Tibial nerve (tissue), 4 donors: ENCODE measurements around the gene NBEA. TPM values are rescaled to one million over a fixed set of nuclear protein-coding genes. Genes with fewer than 3 reads are reported as not detected.

ENCODE experiments used
- DNase-seq, 2 donors: peaks; one replicate each; pipeline ENCODE4 v3.0.0-alpha.2; 2019; ENCODE audit warnings: low spot score in 2 of 2
- H3K27ac ChIP-seq, 4 donors: fragments of 200-600 bp; sonication (generic) in 3 of 4; one replicate each; pipeline ENCODE4 v1.5.1; 2017 to 2019; ENCODE audit warnings: mild to moderate bottlenecking in 1 of 4
- H3K27me3 ChIP-seq, 2 donors: fragments of 200-600 bp; sonication (generic) in 1 of 2; one replicate each; pipeline versions ENCODE4 v1.5.1 to v1.6.0; 2017 to 2019
- H3K36me3 ChIP-seq, 3 donors: fragments of 200-600 bp; sonication (generic); one replicate each; pipeline ENCODE4 v1.5.1; 2018 to 2019
- H3K4me1 ChIP-seq, 4 donors: fragments of 200-600 bp; sonication (generic) in 3 of 4; one replicate each; pipeline ENCODE4 v1.5.1; 2017 to 2019
- H3K4me3 ChIP-seq, 4 donors: fragments of 200-600 bp; sonication (generic) in 3 of 4; one replicate each; pipeline ENCODE4 v1.5.1; 2017 to 2019; ENCODE audit warnings: mild to moderate bottlenecking in 1 of 4, moderate library complexity in 1 of 4
- H3K9me3 ChIP-seq, 4 donors: fragments of 200-600 bp; sonication (generic) in 3 of 4; one replicate each; pipeline ENCODE4 v1.5.1; 2017 to 2019
- CTCF ChIP-seq, 5 experiments: fragments of 200-600 bp in 3 of 5; fragments of 450-650 bp in 2 of 5; sonication (generic) in 3 of 5; IDR thresholded peaks; one replicate each; pipeline ENCODE4 v1.5.1; 2016 to 2019; ENCODE audit warnings: antibody characterized with exemption in 5 of 5, mild to moderate bottlenecking in 3 of 5, moderate library complexity in 2 of 5
- EP300 ChIP-seq, 2 donors: sonication (generic); formaldehyde crosslinking; IDR thresholded peaks; one replicate each; pipeline ENCODE4 v1.6.1; 2017; ENCODE audit warnings: antibody characterized with exemption in 2 of 2, mild to moderate bottlenecking in 1 of 2
- POLR2A ChIP-seq, 2 donors: fragments of 450-650 bp; IDR thresholded peaks; one replicate each; pipeline ENCODE4 v1.6.1; 2017; ENCODE audit warnings: antibody characterized with exemption in 2 of 2, mild to moderate bottlenecking in 2 of 2, moderate library complexity in 2 of 2
- WGBS, 2 donors: methylation state at CpG; one replicate each; pipeline ENCODE4 v1.1.5; 2018; 5-methylcytosine and 5-hydroxymethylcytosine counted together
- total RNA-seq, 4 donors: library from RNA; depleted of rRNA; stranded (reverse); fragments of >200 nt; gene quantifications; one replicate each; pipeline ENCODE4 v1.1.0, GENCODE V29; 2016

Gene NBEA
- total RNA-seq, 4 donors from 2014 or later = 9.0 to 11.9 (median 10.5) TPM

DNA sequence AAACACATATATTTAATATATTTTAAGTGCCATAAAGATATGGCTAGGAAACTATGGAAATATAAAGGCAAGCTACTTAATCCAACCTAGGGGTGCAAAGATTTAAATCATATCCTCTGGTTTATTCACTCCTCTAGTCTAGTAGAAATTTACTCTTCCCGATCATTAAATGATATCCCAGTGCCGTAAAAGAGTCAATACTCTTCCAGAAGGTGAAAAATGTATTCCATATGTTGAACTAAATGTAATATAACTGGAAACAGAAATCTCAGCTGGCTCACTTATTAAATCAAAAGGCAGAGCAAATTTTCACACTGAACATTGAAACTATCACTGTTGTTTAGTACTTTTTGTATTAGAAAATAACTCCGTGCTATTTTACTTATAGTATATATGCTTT, 523.3 kb downstream of the NBEA start:
- Histone ChIP-seq H3K4me3 (no peak overlapping the region), H3K9me3 (no peaks in the 10 kb centered on the region), H3K27ac (no peak overlapping the region), H3K4me1 (peaks cover 0 to 4% (median 0%) of the 10 kb centered on the region in 4 donors), H3K27me3 (no peaks in the 10 kb centered on the region), H3K36me3 (no peaks in the 10 kb centered on the region)
- TF ChIP-seq CTCF (IDR thresholded peaks at IDR 0.05) (no peak), EP300 (IDR thresholded peaks at IDR 0.05) (no peak), POLR2A (IDR thresholded peaks at IDR 0.05) (no peak)
- 93% methylated on average over 3 of the region's 3 CpGs for WGBS, 2 donors
- DNase-seq = no peak

DNA sequence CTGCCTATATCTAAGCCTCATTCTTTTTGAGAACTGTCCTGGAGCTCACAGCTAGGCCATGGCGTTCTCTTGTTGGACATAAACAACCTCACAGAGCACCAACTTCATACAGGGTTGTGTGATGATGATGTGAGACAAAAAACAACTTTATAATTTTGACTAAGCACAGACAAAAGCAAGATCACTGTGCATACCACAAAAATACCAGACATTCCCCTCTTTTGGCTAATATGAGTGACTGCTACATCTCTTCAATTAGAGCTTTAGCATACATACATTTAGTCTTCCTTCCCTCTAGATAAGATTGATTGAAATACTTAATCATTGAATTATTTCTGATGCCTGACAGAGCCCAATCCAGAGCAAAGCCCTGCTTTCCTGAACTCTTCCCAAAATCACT, 526.1 kb downstream of the NBEA start:
- WGBS, 2 donors = 75 to 100% methylated on average over 1 of the region's 1 CpG
- no peak for TF ChIP-seq CTCF (IDR thresholded peaks at IDR 0.05)
- TF ChIP-seq POLR2A (IDR thresholded peaks at IDR 0.05) = no peak
- no peak for TF ChIP-seq EP300 (IDR thresholded peaks at IDR 0.05)
- Histone ChIP-seq H3K4me1 (peaks cover 0 to 11% (median 0%) of the 10 kb centered on the region in 4 donors), H3K27me3 (no peaks in the 10 kb centered on the region), H3K36me3 (no peaks in the 10 kb centered on the region), H3K27ac (no peak overlapping the region), H3K4me3 (no peak overlapping the region), H3K9me3 (no peaks in the 10 kb centered on the region)
- DNase-seq = no peak

DNA sequence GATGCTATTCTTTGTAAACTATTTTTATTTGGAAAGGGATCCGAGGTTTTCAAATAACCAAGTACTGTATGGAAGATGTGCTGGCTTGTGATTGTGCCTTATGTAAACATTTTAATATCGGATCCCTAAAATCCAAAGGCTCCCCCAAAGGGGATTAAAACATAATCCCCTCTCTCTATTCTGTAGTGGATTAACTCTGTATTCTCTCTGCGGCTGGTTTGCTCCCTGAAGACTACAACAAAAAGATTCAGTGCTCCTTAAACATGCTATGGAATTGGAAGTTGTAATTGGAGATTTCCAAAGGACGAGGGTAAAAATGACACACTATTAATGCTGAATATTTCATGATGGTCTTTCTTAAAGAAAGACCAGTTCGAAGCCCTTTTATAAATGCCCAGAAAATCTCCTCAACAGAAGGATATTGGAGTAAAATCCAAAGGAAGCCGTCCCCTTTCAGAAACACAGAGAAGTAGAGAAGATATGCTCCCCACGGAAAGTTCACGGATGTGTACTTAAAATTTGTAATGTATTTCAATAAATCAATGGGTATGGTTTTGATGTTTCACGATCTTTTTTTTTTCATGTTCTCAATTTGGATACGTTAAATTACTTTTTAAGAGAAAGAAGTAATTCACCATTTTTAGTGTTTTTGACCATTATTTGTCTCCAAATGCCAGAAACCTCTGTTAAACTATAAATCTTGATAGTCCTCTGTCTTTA, 527.9 kb downstream of the NBEA start:
- H3K4me3 ChIP-seq = peak overlapping the region in 2 of 4 donors; percentile 26 to 75
- H3K4me1 ChIP-seq = peaks cover 0 to 15% (median 0%) of the 10 kb centered on the region in 4 donors
- no peak for DNase-seq
- H3K9me3 ChIP-seq = no peaks in the 10 kb centered on the region
- TF ChIP-seq CTCF (IDR thresholded peaks at IDR 0.05) = no peak
- TF ChIP-seq POLR2A (IDR thresholded peaks at IDR 0.05) = no peak
- TF ChIP-seq EP300 (IDR thresholded peaks at IDR 0.05) = no peak
- WGBS, 2 donors = 65 to 71% methylated on average over 10 of the region's 10 CpGs
- H3K27ac ChIP-seq = peak overlapping the region in 3 of 4 donors; percentile 71 to 92 (median 91)
- H3K36me3 ChIP-seq = no peaks in the 10 kb centered on the region
- no peaks in the 10 kb centered on the region for H3K27me3 ChIP-seq

GRCh38 chr13:35470671-35471661, 528.9 kb downstream of the NBEA start:
- H3K27me3 ChIP-seq = no peaks in the 10 kb centered on the region
- peak in 1 of 2 donors; percentile 14 for TF ChIP-seq EP300 (IDR thresholded peaks at IDR 0.05)
- TF ChIP-seq POLR2A (IDR thresholded peaks at IDR 0.05) = peak in 1 of 2 donors; percentile 42
- peak in 1 of 5 experiments; percentile 24 for TF ChIP-seq CTCF (IDR thresholded peaks at IDR 0.05)
- no peaks in the 10 kb centered on the region for H3K36me3 ChIP-seq
- H3K27ac ChIP-seq = peak overlapping the region; percentile 50 to 92 (median 81)
- peaks cover 0 to 15% (median 0%) of the 10 kb centered on the region in 4 donors for H3K4me1 ChIP-seq
- H3K9me3 ChIP-seq = no peaks in the 10 kb centered on the region
- peak overlapping the region; percentile 26 to 75 (median 42) for H3K4me3 ChIP-seq
- peak; percentile 28 to 34 for DNase-seq
- 10 to 12% methylated on average over 62 to 68 of the region's 68 CpGs for WGBS, 2 donors
